B cell (primary cell): ENCODE measurements around the gene AGAP1.

Experiments used
- EZH2 ChIP-seq: IDR thresholded peaks from 2 replicates; pipeline ENCODE4 v1.6.1; 2012; ENCODE audit warnings: borderline replicate concordance, low read depth, mild to moderate bottlenecking, moderate library complexity, low read length; ENCODE audit not compliant: insufficient read depth, poor library complexity, severe bottlenecking
- TF ChIP-seq, protein P1 (sequence below): fragments of 200-600 bp; IDR thresholded peaks from one replicate; pipeline ENCODE4 v1.8.0; 2022; ENCODE audit warnings: antibody characterized with exemption, mild to moderate bottlenecking

DNA sequence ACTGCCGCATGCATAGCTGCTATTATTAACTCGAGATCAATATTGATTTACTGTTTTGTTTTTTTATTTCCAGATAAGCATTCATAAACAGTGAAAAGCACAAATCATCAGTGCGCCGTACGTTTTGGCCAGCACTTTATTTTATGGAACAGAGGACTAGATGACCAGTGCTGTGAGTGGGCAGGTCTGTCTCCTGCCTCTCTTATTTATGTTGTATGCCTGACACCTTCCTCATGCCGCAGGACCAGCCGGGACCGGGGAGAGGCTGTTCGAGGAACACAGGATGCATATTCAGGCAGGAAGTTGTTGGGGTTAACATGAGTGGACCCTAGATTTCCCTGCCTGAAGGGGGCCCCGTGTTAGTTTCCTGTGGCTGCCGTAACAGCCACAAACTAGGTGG is 72.6 kb downstream of the AGAP1 start:
- TF ChIP-seq, protein P1, sequence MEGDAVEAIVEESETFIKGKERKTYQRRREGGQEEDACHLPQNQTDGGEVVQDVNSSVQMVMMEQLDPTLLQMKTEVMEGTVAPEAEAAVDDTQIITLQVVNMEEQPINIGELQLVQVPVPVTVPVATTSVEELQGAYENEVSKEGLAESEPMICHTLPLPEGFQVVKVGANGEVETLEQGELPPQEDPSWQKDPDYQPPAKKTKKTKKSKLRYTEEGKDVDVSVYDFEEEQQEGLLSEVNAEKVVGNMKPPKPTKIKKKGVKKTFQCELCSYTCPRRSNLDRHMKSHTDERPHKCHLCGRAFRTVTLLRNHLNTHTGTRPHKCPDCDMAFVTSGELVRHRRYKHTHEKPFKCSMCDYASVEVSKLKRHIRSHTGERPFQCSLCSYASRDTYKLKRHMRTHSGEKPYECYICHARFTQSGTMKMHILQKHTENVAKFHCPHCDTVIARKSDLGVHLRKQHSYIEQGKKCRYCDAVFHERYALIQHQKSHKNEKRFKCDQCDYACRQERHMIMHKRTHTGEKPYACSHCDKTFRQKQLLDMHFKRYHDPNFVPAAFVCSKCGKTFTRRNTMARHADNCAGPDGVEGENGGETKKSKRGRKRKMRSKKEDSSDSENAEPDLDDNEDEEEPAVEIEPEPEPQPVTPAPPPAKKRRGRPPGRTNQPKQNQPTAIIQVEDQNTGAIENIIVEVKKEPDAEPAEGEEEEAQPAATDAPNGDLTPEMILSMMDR: no peak
- TF ChIP-seq EZH2: no peak
